Keratinocyte (primary cell): ENCODE results near the gene RNF39. TPM values are rescaled to one million over a fixed set of nuclear protein-coding genes. Genes with fewer than 3 reads are reported as not detected.
"Not testable (repeated sequence)": the region's sequence is repeated elsewhere in the genome, so short reads cannot be mapped to it uniquely, and the experiment has no call there.

Source experiments
- DNase-seq: peaks from one replicate; pipeline ENCODE4 v3.0.0-alpha.2; 2011; ENCODE audit warnings: low read depth, missing footprints, low spot score
- FAIRE-seq: peaks from 2 replicates; lab custom pipeline; 2011; peaks lifted over from hg19 to GRCh38; lab: Jason Lieb, UNC
- H2AFZ ChIP-seq: 2 replicates; pipeline ENCODE4 v1.6.0; 2012; ENCODE audit warnings: low read length, control low read depth, inconsistent platforms; ENCODE audit not compliant: control insufficient read depth
- H3K27ac ChIP-seq: 2 replicates; pipeline ENCODE4 v1.5.1; 2011; ENCODE audit warnings: low read length; ENCODE audit not compliant: control insufficient read depth, insufficient read depth
- H3K27me3 ChIP-seq: 3 replicates; pipeline ENCODE4 v1.6.0; 2011; ENCODE audit warnings: low read length; ENCODE audit not compliant: control insufficient read depth, insufficient read depth; ENCODE audit errors: extremely low read depth
- H3K36me3 ChIP-seq, 2 experiments: 2 replicates in 1 of 2; 3 replicates in 1 of 2; pipeline ENCODE4 v1.5.1; 2011; ENCODE audit warnings: low read length in 2 of 2, mild to moderate bottlenecking in 1 of 2; ENCODE audit not compliant: control insufficient read depth in 2 of 2, insufficient read depth in 2 of 2; ENCODE audit errors: extremely low read depth in 1 of 2
- H3K4me1 ChIP-seq: 3 replicates; pipeline ENCODE4 v1.5.1; 2011; ENCODE audit warnings: low read length; ENCODE audit not compliant: control insufficient read depth, insufficient read depth; ENCODE audit errors: extremely low read depth
- H3K4me2 ChIP-seq: 3 replicates; pipeline ENCODE4 v1.6.0; 2011; ENCODE audit warnings: low read depth, low read length; ENCODE audit not compliant: control insufficient read depth, insufficient read depth; ENCODE audit errors: extremely low read depth
- H3K4me3 ChIP-seq, 3 experiments: fragments of 200-600 bp in 1 of 3; sonication (generic) in 1 of 3; 2 replicates in 2 of 3; 3 replicates in 1 of 3; pipeline ENCODE4 v1.5.1; 2011 to 2016; ENCODE audit warnings: low read length in 3 of 3, mild to moderate bottlenecking in 3 of 3, control low read depth in 2 of 3, inconsistent platforms in 1 of 3, low read depth in 1 of 3, mixed read lengths in 1 of 3, mixed run types in 1 of 3, moderate library complexity in 1 of 3; ENCODE audit not compliant: control insufficient read depth in 2 of 3, insufficient read depth in 2 of 3; ENCODE audit errors: extremely low read depth in 1 of 3
- H3K79me2 ChIP-seq: 2 replicates; pipeline ENCODE4 v1.6.0; 2012; ENCODE audit warnings: low read length; ENCODE audit not compliant: control insufficient read depth, insufficient read depth
- H3K9ac ChIP-seq: 3 replicates; pipeline ENCODE4 v1.6.0; 2011; ENCODE audit warnings: low read length; ENCODE audit not compliant: control insufficient read depth, insufficient read depth; ENCODE audit errors: extremely low read depth
- H3K9me1 ChIP-seq: 3 replicates; pipeline ENCODE4 v1.6.0; 2011; ENCODE audit warnings: low read length; ENCODE audit not compliant: control insufficient read depth, insufficient read depth; ENCODE audit errors: extremely low read depth
- H3K9me3 ChIP-seq: 2 replicates; pipeline ENCODE4 v1.5.1; 2012; ENCODE audit warnings: low read depth, low read length; ENCODE audit not compliant: control insufficient read depth
- H4K20me1 ChIP-seq: 3 replicates; pipeline ENCODE4 v1.6.0; 2011; ENCODE audit warnings: low read length; ENCODE audit not compliant: control insufficient read depth, insufficient read depth; ENCODE audit errors: extremely low read depth
- CTCF ChIP-seq, 3 experiments: IDR thresholded peaks in 1 of 3; conservative IDR thresholded peaks in 1 of 3; optimal IDR thresholded peaks in 1 of 3; 2 replicates in 2 of 3; 3 replicates in 1 of 3; pipeline versions ENCODE3 to v1.5.1; 2011; ENCODE audit warnings: low read length in 3 of 3, mild to moderate bottlenecking in 3 of 3, moderate library complexity in 2 of 3, control low read depth in 1 of 3, inconsistent platforms in 1 of 3; ENCODE audit not compliant: insufficient read depth in 2 of 3; ENCODE audit errors: extremely low read depth in 1 of 3
- EZH2 ChIP-seq: IDR thresholded peaks from one replicate; pipeline ENCODE4 v1.6.1; 2012; ENCODE audit warnings: inconsistent platforms, mild to moderate bottlenecking, low read length, moderate library complexity
- dilution Hi-C: fragments of 300-500 bp; cut with MboI; formaldehyde crosslinking; loops from one replicate; pipeline ENCODE4 v1.7.0; 2020; ENCODE audit warnings: low sequenced_read_pairs; ENCODE audit not compliant: extremely low pct_ligation_motif_present
- polyA plus RNA-seq, 5 experiments: library from polyadenylated mRNA; depleted of rRNA in 3 of 5; stranded (reverse) in 3 of 5; stranded (forward) in 1 of 5; unstranded in 1 of 5; fragments of >200 nt; gene quantifications; 1 replicate in 1 of 5; 2 replicates in 3 of 5; 3 replicates in 1 of 5; pipeline versions ENCODE4 v1.2.1 to v1.2.3, GENCODE V29; 2011 to 2012; ENCODE audit warnings: missing spikeins in 2 of 5, low read depth in 1 of 5, low replicate concordance in 1 of 5

Gene RNF39
- polyA plus RNA-seq, 1 donor (not counting 4 experiments of a cell fraction or from before 2014, with no cell fraction given) = 4.4 TPM

GRCh38 chr6:30029588-30029987, 46.0 kb downstream of the RNF39 start:
- no peaks in the 10 kb centered on the region for H3K9me1 ChIP-seq
- no peak for TF ChIP-seq CTCF (optimal IDR thresholded peaks at IDR 0.05 in 1 of 3, IDR thresholded peaks at IDR 0.05 in 1 of 3, conservative IDR thresholded peaks at IDR 0.05 in 1 of 3; ENCODE audit: extremely low read depth in 1 of 3, insufficient read depth in 2 of 3, low read length in 3 of 3)
- TF ChIP-seq EZH2 = no peak
- no peaks in the 10 kb centered on the region for H3K9me3 ChIP-seq
- no peak overlapping the region for H3K4me3 ChIP-seq
- no peaks in the 10 kb centered on the region for H3K27me3 ChIP-seq
- no peaks in the 10 kb centered on the region for H4K20me1 ChIP-seq
- no peak overlapping the region for H2AFZ ChIP-seq
- H3K9ac ChIP-seq = no peak overlapping the region
- H3K27ac ChIP-seq = no peak overlapping the region
- H3K4me1 ChIP-seq = no peaks in the 10 kb centered on the region
- no peak for DNase-seq
- H3K4me2 ChIP-seq = no peak overlapping the region
- FAIRE-seq = no peak
- peaks cover 0 to under 1% of the 10 kb centered on the region in 2 experiments for H3K36me3 ChIP-seq
- H3K79me2 ChIP-seq = no peaks in the 10 kb centered on the region
- dilution Hi-C loops = no loop called here

- Histone ChIP-seq H3K4me1 (no peaks in the 10 kb centered on the region), H3K9me3 (no peaks in the 10 kb centered on the region), H3K27ac (no peak overlapping the region), H4K20me1 (no peaks in the 10 kb centered on the region), H3K9me1 (no peaks in the 10 kb centered on the region), H3K27me3 (no peaks in the 10 kb centered on the region), H3K36me3 (no peaks in the 10 kb centered on the region), H2AFZ (no peak overlapping the region), H3K4me2 (no peak overlapping the region), H3K4me3 (no peak overlapping the region), H3K9ac (no peak overlapping the region), H3K79me2 (no peaks in the 10 kb centered on the region)
- TF ChIP-seq EZH2 (no peak), CTCF (optimal IDR thresholded peaks at IDR 0.05 in 1 of 3, IDR thresholded peaks at IDR 0.05 in 1 of 3, conservative IDR thresholded peaks at IDR 0.05 in 1 of 3; ENCODE audit: extremely low read depth in 1 of 3, insufficient read depth in 2 of 3, low read length in 3 of 3) (no peak)
- no peak for DNase-seq
- dilution Hi-C loops = no loop called here
- no peak for FAIRE-seq
Observed at GRCh38 chr6:30025186-30025585, 50.4 kb downstream of the RNF39 start.

- H3K36me3 ChIP-seq, H3K27me3 ChIP-seq, H4K20me1 ChIP-seq, H3K9me3 ChIP-seq, H3K79me2 ChIP-seq, DNase-seq, H3K4me1 ChIP-seq, H3K4me3 ChIP-seq, H3K9ac ChIP-seq, dilution Hi-C loops, H3K4me2 ChIP-seq, H2AFZ ChIP-seq, FAIRE-seq, H3K27ac ChIP-seq, H3K9me1 ChIP-seq: not testable (repeated sequence)
Observed at GRCh38 chr6:30022712-30023111, 52.9 kb downstream of the RNF39 start.
